GM23338 (cell line): ENCODE measurements around the gene SLC7A14. TPM values are rescaled to one million over a fixed set of nuclear protein-coding genes. Genes with fewer than 3 reads are reported as not detected.

Source experiments
- ATAC-seq: fragments of 200-7000 bp; cut with Tn5 transposase; 3 replicates; pipeline ENCODE4 v1.9.1; 2020
- DNase-seq: peaks from one replicate; pipeline ENCODE4 v3.0.0-alpha.2; 2015; ENCODE audit warnings: low spot score
- H2AFZ ChIP-seq: fragments of 200-600 bp; sonication (generic); 2 replicates; pipeline ENCODE4 v1.8.0; 2016; ENCODE audit warnings: antibody characterized with exemption, mild to moderate bottlenecking, moderate library complexity
- H3F3A ChIP-seq: fragments of 200-600 bp; sonication (generic); replicated peaks from 2 replicates; pipeline ENCODE4 v1.8.0; 2017; ENCODE audit warnings: antibody characterized with exemption, mixed run types, low read depth
- H3K27ac ChIP-seq: fragments of 200-600 bp; sonication (generic); 2 replicates; pipeline ENCODE4 v1.6.1; 2016; ENCODE audit warnings: low read depth
- H3K27me3 ChIP-seq: fragments of 200-600 bp; sonication (generic); 2 replicates; pipeline ENCODE4 v1.8.0; 2016; ENCODE audit warnings: mild to moderate bottlenecking, mixed run types, moderate library complexity; ENCODE audit not compliant: insufficient read depth
- H3K36me3 ChIP-seq: fragments of 200-600 bp; sonication (generic); 2 replicates; pipeline ENCODE4 v1.8.0; 2016; ENCODE audit warnings: mild to moderate bottlenecking; ENCODE audit not compliant: insufficient read depth
- H3K4me1 ChIP-seq: fragments of 200-600 bp; sonication (generic); 2 replicates; pipeline ENCODE4 v1.8.0; 2016; ENCODE audit warnings: mild to moderate bottlenecking, moderate library complexity; ENCODE audit not compliant: insufficient read depth
- H3K4me2 ChIP-seq: fragments of 200-600 bp; sonication (generic); 2 replicates; pipeline ENCODE4 v1.7.1; 2017; ENCODE audit warnings: mixed run types
- H3K4me3 ChIP-seq: fragments of 200-600 bp; sonication (generic); 2 replicates; pipeline ENCODE4 v1.6.1; 2016; ENCODE audit warnings: mixed run types
- H3K79me2 ChIP-seq: fragments of 200-600 bp; sonication (generic); replicated peaks from 2 replicates; pipeline ENCODE4 v1.8.0; 2017; ENCODE audit warnings: mild to moderate bottlenecking; ENCODE audit not compliant: insufficient read depth
- H3K9me2 ChIP-seq: fragments of 200-600 bp; sonication (generic); 2 replicates; pipeline ENCODE4 v1.8.0; 2017; ENCODE audit not compliant: insufficient read depth
- H4K20me1 ChIP-seq: fragments of 200-600 bp; sonication (generic); replicated peaks from 2 replicates; pipeline ENCODE4 v1.8.0; 2017; ENCODE audit warnings: mild to moderate bottlenecking; ENCODE audit not compliant: insufficient read depth
- H3K27ac Mint-ChIP-seq: 2 replicates; pipeline ENCODE4 v1.8.0; 2020; ENCODE audit warnings: inconsistent platforms, mild to moderate bottlenecking, moderate library complexity, mixed read lengths
- H3K27me3 Mint-ChIP-seq: 3 replicates; pipeline ENCODE4 v1.8.0; 2022; ENCODE audit warnings: low read depth, mild to moderate bottlenecking, moderate library complexity, mixed read lengths, inconsistent platforms; ENCODE audit not compliant: insufficient read depth, poor library complexity
- H3K36me3 Mint-ChIP-seq: 3 replicates; pipeline ENCODE4 v1.8.0; 2021; ENCODE audit warnings: low read depth, mild to moderate bottlenecking, inconsistent platforms, moderate library complexity, mixed read lengths
- H3K4me1 Mint-ChIP-seq: 3 replicates; pipeline ENCODE4 v1.8.0; 2020; ENCODE audit warnings: mild to moderate bottlenecking, inconsistent platforms, mixed read lengths
- H3K4me3 Mint-ChIP-seq: 3 replicates; pipeline ENCODE4 v1.8.0; 2021; ENCODE audit warnings: moderate library complexity, mild to moderate bottlenecking, inconsistent platforms, mixed read lengths
- H3K9me3 Mint-ChIP-seq: 3 replicates; pipeline ENCODE4 v1.8.0; 2020; ENCODE audit warnings: moderate library complexity, mild to moderate bottlenecking, inconsistent platforms, mixed read lengths
- CREB1 ChIP-seq: fragments of 250-450 bp; sonication (Bioruptor Pico); IDR thresholded peaks from 2 replicates; pipeline ENCODE4 v1.5.0; 2020; ENCODE audit warnings: low read depth, mild to moderate bottlenecking, moderate library complexity
- EZH2 ChIP-seq: fragments of 200-600 bp; sonication (generic); IDR thresholded peaks from one replicate; pipeline ENCODE4 v1.8.0; 2017; ENCODE audit warnings: antibody characterized with exemption, mild to moderate bottlenecking, low read depth; ENCODE audit not compliant: unreplicated experiment
- EZH2phosphoT487 ChIP-seq: fragments of 200-600 bp; sonication (generic); IDR thresholded peaks from one replicate; pipeline ENCODE4 v1.8.1; 2018; ENCODE audit warnings: antibody characterized with exemption; ENCODE audit not compliant: unreplicated experiment
- STAT1 ChIP-seq: IDR thresholded peaks from one replicate; pipeline ENCODE4 v1.6.1; 2016; ENCODE audit warnings: antibody characterized with exemption; ENCODE audit not compliant: unreplicated experiment
- ZNF114 ChIP-seq: fragments of 250-450 bp; sonication (Bioruptor Pico); IDR thresholded peaks from 2 replicates; pipeline ENCODE4 v1.5.0; 2020; ENCODE audit warnings: mild to moderate bottlenecking, moderate library complexity
- ZNF331 ChIP-seq: fragments of 250-450 bp; sonication (Bioruptor Pico); IDR thresholded peaks from 2 replicates; pipeline ENCODE4 v1.5.0; 2020; ENCODE audit warnings: low read depth, mild to moderate bottlenecking, moderate library complexity
- polyA plus RNA-seq: library from polyadenylated mRNA; unstranded; fragments of >200 nt; fragmentation: Nextera tagmentation; extraction: Ambion mirVana; gene quantifications from 2 replicates; pipeline ENCODE4 v1.2.1, GENCODE V29; 2016
- total RNA-seq: library from RNA; depleted of rRNA; stranded (reverse); fragments of >200 nt; shearing (Covaris generic); gene quantifications from 2 replicates; pipeline ENCODE4 v1.2.3, GENCODE V29; 2014
- TF ChIP-seq, protein P1 (sequence below): IDR thresholded peaks from 2 replicates; pipeline ENCODE4 v1.6.1; 2016; ENCODE audit warnings: antibody characterized with exemption
- TF ChIP-seq, protein P2 (sequence below): fragments of 250-450 bp; sonication (Bioruptor Pico); IDR thresholded peaks from 2 replicates; pipeline ENCODE4 v1.5.0; 2020; ENCODE audit warnings: mild to moderate bottlenecking, moderate library complexity
- TF ChIP-seq, protein P3 (sequence below): IDR thresholded peaks from one replicate; pipeline ENCODE4 v1.6.1; 2018; ENCODE audit warnings: antibody characterized with exemption; ENCODE audit not compliant: unreplicated experiment

Gene SLC7A14
- total and polyA plus RNA-seq, 2 experiments from 2014 or later, result 0.49 to 0.82 TPM

DNA sequence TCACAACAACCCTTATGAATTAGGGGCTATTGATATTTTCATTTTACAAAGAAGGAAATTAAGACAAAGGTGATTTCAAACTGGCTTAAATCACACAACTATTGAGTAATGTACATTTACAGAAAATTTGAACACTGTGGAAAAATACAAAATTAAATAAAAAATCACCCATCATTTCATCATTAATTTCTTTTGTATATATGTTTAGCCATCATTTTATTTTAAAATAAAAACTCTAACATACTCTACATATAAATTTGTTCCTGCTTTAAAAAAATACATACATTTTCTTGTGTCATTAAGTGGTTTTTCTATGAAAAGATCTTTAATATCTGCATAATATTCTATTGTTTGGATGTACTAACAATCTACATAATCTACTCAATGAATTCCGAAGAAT lies 147.0 kb downstream of the SLC7A14 start:
- Histone ChIP-seq H3K27me3 (no peaks in the 10 kb centered on the region), H3K36me3 (no peaks in the 10 kb centered on the region), H4K20me1 (no peaks in the 10 kb centered on the region), H3K4me3 (no peak overlapping the region), H3K4me1 (0 out of 2 replicates have a peak, but pooled peaks cover 6% of the 10 kb centered on the region), H3K9me2 (peaks cover 12% of the 10 kb centered on the region; the same call in 1 of the 2 replicates), H3F3A (no peaks in the 10 kb centered on the region), H3K4me2 (no peak overlapping the region), H3K27ac (no peak overlapping the region), H3K79me2 (no peaks in the 10 kb centered on the region), H2AFZ (no peak overlapping the region)
- ATAC-seq (no peak), DNase-seq (no peak)
- Mint-ChIP-seq H3K27ac (no peak overlapping the region), H3K4me3 (no peak overlapping the region), H3K36me3 (no peaks in the 10 kb centered on the region), H3K4me1 (peaks cover 9% of the 10 kb centered on the region; the same call in 2 of the 3 replicates), H3K27me3 (peaks cover 3% of the 10 kb centered on the region), H3K9me3 (no peaks in the 10 kb centered on the region)
- TF ChIP-seq, protein P1, sequence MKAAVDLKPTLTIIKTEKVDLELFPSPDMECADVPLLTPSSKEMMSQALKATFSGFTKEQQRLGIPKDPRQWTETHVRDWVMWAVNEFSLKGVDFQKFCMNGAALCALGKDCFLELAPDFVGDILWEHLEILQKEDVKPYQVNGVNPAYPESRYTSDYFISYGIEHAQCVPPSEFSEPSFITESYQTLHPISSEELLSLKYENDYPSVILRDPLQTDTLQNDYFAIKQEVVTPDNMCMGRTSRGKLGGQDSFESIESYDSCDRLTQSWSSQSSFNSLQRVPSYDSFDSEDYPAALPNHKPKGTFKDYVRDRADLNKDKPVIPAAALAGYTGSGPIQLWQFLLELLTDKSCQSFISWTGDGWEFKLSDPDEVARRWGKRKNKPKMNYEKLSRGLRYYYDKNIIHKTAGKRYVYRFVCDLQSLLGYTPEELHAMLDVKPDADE, result no peak
- TF ChIP-seq, protein P2, sequence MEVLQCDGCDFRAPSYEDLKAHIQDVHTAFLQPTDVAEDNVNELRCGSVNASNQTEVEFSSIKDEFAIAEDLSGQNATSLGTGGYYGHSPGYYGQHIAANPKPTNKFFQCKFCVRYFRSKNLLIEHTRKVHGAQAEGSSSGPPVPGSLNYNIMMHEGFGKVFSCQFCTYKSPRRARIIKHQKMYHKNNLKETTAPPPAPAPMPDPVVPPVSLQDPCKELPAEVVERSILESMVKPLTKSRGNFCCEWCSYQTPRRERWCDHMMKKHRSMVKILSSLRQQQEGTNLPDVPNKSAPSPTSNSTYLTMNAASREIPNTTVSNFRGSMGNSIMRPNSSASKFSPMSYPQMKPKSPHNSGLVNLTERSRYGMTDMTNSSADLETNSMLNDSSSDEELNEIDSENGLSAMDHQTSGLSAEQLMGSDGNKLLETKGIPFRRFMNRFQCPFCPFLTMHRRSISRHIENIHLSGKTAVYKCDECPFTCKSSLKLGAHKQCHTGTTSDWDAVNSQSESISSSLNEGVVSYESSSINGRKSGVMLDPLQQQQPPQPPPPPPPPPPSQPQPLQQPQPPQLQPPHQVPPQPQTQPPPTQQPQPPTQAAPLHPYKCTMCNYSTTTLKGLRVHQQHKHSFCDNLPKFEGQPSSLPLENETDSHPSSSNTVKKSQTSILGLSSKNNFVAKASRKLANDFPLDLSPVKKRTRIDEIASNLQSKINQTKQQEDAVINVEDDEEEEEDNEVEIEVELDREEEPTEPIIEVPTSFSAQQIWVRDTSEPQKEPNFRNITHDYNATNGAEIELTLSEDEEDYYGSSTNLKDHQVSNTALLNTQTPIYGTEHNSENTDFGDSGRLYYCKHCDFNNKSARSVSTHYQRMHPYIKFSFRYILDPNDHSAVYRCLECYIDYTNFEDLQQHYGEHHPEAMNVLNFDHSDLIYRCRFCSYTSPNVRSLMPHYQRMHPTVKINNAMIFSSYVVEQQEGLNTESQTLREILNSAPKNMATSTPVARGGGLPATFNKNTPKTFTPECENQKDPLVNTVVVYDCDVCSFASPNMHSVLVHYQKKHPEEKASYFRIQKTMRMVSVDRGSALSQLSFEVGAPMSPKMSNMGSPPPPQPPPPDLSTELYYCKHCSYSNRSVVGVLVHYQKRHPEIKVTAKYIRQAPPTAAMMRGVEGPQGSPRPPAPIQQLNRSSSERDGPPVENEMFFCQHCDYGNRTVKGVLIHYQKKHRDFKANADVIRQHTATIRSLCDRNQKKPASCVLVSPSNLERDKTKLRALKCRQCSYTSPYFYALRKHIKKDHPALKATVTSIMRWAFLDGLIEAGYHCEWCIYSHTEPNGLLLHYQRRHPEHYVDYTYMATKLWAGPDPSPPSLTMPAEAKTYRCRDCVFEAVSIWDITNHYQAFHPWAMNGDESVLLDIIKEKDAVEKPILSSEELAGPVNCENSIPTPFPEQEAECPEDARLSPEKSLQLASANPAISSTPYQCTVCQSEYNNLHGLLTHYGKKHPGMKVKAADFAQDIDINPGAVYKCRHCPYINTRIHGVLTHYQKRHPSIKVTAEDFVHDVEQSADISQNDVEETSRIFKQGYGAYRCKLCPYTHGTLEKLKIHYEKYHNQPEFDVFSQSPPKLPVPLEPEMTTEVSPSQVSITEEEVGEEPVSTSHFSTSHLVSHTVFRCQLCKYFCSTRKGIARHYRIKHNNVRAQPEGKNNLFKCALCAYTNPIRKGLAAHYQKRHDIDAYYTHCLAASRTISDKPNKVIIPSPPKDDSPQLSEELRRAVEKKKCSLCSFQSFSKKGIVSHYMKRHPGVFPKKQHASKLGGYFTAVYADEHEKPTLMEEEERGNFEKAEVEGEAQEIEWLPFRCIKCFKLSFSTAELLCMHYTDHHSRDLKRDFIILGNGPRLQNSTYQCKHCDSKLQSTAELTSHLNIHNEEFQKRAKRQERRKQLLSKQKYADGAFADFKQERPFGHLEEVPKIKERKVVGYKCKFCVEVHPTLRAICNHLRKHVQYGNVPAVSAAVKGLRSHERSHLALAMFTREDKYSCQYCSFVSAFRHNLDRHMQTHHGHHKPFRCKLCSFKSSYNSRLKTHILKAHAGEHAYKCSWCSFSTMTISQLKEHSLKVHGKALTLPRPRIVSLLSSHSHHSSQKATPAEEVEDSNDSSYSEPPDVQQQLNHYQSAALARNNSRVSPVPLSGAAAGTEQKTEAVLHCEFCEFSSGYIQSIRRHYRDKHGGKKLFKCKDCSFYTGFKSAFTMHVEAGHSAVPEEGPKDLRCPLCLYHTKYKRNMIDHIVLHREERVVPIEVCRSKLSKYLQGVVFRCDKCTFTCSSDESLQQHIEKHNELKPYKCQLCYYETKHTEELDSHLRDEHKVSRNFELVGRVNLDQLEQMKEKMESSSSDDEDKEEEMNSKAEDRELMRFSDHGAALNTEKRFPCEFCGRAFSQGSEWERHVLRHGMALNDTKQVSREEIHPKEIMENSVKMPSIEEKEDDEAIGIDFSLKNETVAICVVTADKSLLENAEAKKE (CRISPR knock-in tag), result no peak
- TF ChIP-seq CREB1 (CRISPR knock-in tag) (no peak), ZNF331 (CRISPR knock-in tag) (no peak), ZNF114 (no peak), STAT1 (no peak), EZH2phosphoT487 (no peak), EZH2 (no peak)
- TF ChIP-seq, protein P3, sequence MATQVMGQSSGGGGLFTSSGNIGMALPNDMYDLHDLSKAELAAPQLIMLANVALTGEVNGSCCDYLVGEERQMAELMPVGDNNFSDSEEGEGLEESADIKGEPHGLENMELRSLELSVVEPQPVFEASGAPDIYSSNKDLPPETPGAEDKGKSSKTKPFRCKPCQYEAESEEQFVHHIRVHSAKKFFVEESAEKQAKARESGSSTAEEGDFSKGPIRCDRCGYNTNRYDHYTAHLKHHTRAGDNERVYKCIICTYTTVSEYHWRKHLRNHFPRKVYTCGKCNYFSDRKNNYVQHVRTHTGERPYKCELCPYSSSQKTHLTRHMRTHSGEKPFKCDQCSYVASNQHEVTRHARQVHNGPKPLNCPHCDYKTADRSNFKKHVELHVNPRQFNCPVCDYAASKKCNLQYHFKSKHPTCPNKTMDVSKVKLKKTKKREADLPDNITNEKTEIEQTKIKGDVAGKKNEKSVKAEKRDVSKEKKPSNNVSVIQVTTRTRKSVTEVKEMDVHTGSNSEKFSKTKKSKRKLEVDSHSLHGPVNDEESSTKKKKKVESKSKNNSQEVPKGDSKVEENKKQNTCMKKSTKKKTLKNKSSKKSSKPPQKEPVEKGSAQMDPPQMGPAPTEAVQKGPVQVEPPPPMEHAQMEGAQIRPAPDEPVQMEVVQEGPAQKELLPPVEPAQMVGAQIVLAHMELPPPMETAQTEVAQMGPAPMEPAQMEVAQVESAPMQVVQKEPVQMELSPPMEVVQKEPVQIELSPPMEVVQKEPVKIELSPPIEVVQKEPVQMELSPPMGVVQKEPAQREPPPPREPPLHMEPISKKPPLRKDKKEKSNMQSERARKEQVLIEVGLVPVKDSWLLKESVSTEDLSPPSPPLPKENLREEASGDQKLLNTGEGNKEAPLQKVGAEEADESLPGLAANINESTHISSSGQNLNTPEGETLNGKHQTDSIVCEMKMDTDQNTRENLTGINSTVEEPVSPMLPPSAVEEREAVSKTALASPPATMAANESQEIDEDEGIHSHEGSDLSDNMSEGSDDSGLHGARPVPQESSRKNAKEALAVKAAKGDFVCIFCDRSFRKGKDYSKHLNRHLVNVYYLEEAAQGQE, result no peak
